DND-41 (cell line): ENCODE data around the gene CALCOCO1.

Source experiments
- CTCF ChIP-seq: IDR thresholded peaks from 2 replicates; pipeline ENCODE4 v1.5.1; 2012; ENCODE audit warnings: borderline replicate concordance, low read length, moderate library complexity, mild to moderate bottlenecking; ENCODE audit not compliant: poor library complexity, severe bottlenecking; ENCODE audit errors: extremely low read depth
- EZH2 ChIP-seq: IDR thresholded peaks from 3 replicates; pipeline ENCODE4 v1.6.1; 2012; ENCODE audit warnings: borderline replicate concordance, low read depth, mild to moderate bottlenecking, moderate library complexity, low read length, inconsistent platforms; ENCODE audit not compliant: severe bottlenecking

GRCh38 chr12:53740130-53740491, 12.9 kb upstream of the CALCOCO1 start:
- TF ChIP-seq EZH2 (no peak), CTCF (no peak)
